CD4-positive, alpha-beta T cell treated with Interleukin-4 for 1 hour (primary cell): Measurements from ENCODE around the gene OTOG.

ENCODE experiments used
- DNase-seq, 2 donors: peaks; one replicate each; pipeline ENCODE4 v3.0.0-alpha.2; 2020 to 2022

OTOG gene

DNA sequence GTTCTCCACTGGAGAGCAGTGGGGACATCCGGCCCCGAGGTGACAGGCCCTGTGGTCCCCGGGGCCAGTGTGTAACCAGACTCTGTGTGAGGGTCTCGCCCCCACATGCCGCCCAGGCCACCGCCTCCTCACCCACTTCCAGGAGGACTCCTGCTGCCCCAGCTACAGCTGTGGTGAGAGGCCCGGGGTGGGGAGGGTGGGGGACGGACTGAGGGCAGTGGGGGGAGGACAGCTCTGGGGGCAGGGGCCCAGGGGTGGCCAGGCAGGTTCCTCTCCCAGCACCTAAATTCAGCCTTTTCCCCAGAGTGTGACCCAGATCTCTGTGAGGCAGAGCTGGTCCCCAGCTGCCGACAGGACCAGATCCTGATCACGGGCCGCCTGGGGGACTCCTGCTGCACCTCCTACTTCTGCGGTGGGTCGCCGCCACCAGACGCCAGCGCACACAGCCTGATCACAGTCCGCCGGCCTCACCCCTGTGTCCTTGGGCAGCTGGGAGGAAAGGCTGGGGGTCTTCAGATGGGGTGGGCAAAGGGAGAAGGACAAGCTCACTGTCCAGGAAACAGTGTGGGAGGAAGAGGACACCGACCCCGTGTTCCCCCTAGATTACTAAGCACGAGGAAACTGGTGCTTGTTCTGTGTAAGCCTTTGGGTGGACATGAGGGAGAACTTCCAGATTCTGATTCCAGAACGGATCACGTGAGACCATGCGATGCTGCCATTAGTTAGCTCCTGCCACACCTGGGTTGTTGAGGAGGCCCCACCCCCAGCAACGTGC lies 87.9 kb downstream of the OTOG start:
- no peak for DNase-seq

DNA sequence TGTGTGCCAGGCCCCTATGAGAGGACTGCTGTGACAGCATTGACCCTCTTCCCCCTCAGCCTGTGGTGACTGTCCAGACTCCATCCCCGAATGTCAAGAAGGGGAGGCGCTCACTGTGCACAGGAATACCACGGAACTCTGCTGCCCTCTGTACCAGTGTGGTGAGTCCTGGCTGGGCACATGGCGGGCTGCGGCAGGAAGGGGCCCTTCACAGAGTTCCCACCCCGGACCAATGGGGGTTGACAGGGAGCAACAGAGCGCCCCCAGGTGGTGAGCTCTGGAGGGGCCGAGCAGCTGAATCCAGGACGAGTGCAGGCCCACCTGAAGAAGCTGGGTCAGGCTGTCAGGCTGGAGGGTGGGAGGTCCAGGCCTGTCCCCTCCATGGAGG lies 88.5 kb downstream of the OTOG start:
- no peak for DNase-seq

- no peak for DNase-seq
Measured at GRCh38 chr11:17636721-17637120, 89.7 kb downstream of the OTOG start.

GRCh38 chr11:17637901-17638300 lies 90.8 kb downstream of the OTOG start:
- DNase-seq, result no peak

GRCh38 chr11:17638311-17638710 lies 91.3 kb downstream of the OTOG start:
- DNase-seq, result no peak

DNA sequence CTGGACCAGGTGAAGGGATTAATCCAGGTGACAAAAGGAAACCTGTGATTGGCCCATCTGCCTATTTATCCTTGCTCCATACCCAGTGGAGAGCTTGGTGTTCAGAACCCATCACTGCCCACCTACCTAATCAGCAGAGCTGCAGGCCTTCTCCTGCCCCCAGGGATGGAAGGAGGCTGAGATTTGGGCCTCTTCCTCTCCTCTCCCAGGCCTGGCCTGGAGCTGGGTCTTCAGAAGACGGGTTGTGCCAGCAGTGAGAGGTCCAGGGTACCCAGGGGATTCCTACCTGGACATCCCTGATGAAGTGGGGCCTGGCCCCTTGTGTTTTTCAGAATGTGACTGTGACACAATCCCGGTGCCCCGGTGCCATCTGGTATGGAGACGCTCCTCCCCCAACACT lies 92.0 kb downstream of the OTOG start:
- DNase-seq, result no peak

GRCh38 chr11:17639781-17640180 lies 92.7 kb downstream of the OTOG start:
- no peak for DNase-seq

- DNase-seq, result no peak
Measured at GRCh38 chr11:17640493-17641164, 93.6 kb downstream of the OTOG start.

GRCh38 chr11:17641792-17642350 lies 94.8 kb downstream of the OTOG start:
- DNase-seq, result no peak

GRCh38 chr11:17642370-17642769 lies 95.3 kb downstream of the OTOG start:
- no peak for DNase-seq

GRCh38 chr11:17642980-17643379 lies 95.9 kb downstream of the OTOG start:
- DNase-seq, result no peak

GRCh38 chr11:17643506-17644405 lies 96.7 kb downstream of the OTOG start:
- no peak for DNase-seq

- no peak for DNase-seq
Measured at GRCh38 chr11:17645190-17645970, 98.3 kb downstream of the OTOG start.

GRCh38 chr11:17646451-17647145 lies 99.5 kb downstream of the OTOG start:
- DNase-seq, result no peak

DNA sequence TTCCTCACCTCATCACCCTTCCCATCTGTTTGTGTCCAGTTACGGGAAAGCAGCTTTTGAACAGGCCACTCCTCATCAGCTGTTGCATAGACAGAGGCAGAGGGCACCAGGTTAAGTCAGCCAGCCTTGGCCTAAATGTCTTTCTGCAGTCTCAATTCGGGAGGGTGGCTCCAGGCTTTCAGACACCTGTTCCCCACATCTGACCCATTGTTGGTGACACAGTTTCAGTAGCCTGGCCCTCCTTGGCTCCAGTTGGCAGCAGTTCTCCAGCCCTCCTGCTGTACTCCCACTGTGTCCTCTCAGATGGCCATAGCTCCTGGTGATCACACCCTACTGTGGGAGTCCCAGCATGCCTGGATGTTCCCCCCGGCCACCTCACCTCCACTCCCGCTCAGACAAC lies 101.5 kb downstream of the OTOG start:
- no peak for DNase-seq

DNA sequence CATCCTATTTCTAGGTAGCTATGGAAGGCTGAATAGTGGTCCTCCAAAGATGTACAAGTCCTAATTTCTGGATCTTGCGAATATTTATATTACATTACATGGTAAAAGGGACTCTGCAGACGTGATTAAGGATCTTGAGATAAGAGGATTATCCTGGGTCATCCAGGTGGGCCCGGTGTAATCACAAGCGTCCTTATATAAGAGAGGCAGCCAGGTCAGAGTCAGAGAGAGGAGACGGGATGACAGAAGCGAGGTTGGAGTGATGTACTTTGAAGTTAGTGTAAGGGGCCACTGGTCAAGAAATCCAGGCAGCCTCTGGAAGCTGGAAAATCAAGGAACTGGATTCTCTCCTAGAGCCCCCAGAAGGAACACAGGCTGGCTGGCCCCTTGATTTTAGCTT lies 102.2 kb downstream of the OTOG start:
- DNase-seq, result no peak

DNA sequence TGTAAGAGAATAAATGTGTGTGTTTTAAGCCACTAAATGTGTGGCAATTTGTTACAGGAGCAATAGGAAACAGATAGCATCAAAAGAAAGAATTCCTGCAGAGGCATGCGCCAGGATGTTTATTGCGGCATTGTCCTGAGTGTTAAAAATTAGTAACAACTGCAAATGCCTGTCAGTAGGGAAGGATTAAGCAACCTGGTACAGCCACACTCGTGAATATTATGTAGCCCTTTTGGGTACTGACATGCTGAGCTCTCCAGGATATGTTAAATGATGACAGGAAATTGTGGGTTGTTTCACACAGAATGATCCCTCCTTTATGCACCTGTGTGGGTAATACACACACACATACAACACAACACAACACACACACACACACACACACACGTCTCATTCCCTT lies 102.6 kb downstream of the OTOG start:
- DNase-seq, result no peak

GRCh38 chr11:17650127-17650911 lies 103.3 kb downstream of the OTOG start:
- DNase-seq, result no peak

GRCh38 chr11:17651061-17651460 lies 104.0 kb downstream of the OTOG start:
- no peak for DNase-seq

- DNase-seq, result no peak
Measured at GRCh38 chr11:17651681-17652080, 104.6 kb downstream of the OTOG start.

DNA sequence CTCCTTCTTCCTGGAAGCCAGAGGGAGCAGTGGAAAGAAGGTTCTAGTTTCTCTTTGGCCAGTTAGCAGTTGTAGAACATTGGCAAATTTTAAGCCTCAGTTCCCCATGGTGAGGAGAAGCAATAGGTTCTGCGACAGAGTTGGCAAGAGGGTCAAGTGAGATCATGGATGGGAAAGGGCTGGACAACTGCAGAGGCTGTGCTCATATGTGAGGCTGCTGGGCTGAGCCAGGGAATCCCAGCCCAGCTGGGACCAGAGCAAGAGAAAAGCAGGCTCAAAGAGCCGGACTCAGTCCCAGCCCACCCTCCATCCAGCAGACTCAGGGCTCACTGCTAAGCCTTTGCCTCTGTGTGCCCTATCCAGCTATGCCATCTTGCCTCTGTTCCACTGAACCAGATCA lies 105.5 kb downstream of the OTOG start:
- DNase-seq, result no peak
